ENCODE measurements around the gene LCAT.

The LCAT gene

GRCh38 chr16:67968400-67969253 lies 24.7 kb upstream of the LCAT start, which contains the start of gene SLC12A4:
Gene SLC12A4 (minus strand): TSS chr16:67968637. CDS start chr16:67968553, 84 bp downstream.
- peak; percentile 62 for DNase-seq (ENCODE audit: low spot score)

GRCh38 chr16:67967958-67968399 lies 24.1 kb upstream of the LCAT start:
- DNase-seq (ENCODE audit: low spot score): peak; percentile 41

- peak; percentile 12 for DNase-seq (ENCODE audit: low spot score)
These were observed 23.4 kb upstream of the LCAT start for GRCh38 chr16:67967183-67967957.

GRCh38 chr16:67966549-67967182 lies 22.7 kb upstream of the LCAT start:
- peak; percentile 15 for DNase-seq (ENCODE audit: low spot score)

- DNase-seq (ENCODE audit: low spot score): no peak
These were observed 22.0 kb upstream of the LCAT start for GRCh38 chr16:67965668-67966548.

- no peak for DNase-seq (ENCODE audit: low spot score)
These were observed 20.7 kb upstream of the LCAT start for GRCh38 chr16:67964477-67965131.

GRCh38 chr16:67963662-67964321 lies 19.9 kb upstream of the LCAT start:
- DNase-seq (ENCODE audit: low spot score): no peak

GRCh38 chr16:67963292-67963661 lies 19.4 kb upstream of the LCAT start:
- no peak for DNase-seq (ENCODE audit: low spot score)

- DNase-seq (ENCODE audit: low spot score): no peak
These were observed 18.2 kb upstream of the LCAT start for GRCh38 chr16:67962135-67962534.

GRCh38 chr16:67961551-67961957 lies 17.6 kb upstream of the LCAT start:
- no peak for DNase-seq (ENCODE audit: low spot score)

GRCh38 chr16:67959536-67960329 lies 15.8 kb upstream of the LCAT start:
- DNase-seq (ENCODE audit: low spot score): no peak

GRCh38 chr16:67957622-67958021 lies 13.7 kb upstream of the LCAT start:
- DNase-seq (ENCODE audit: low spot score): no peak

- no peak for DNase-seq (ENCODE audit: low spot score)
These were observed 10.7 kb upstream of the LCAT start for GRCh38 chr16:67954421-67955196.

GRCh38 chr16:67953641-67954375 lies 9.9 kb upstream of the LCAT start:
- DNase-seq (ENCODE audit: low spot score): no peak

GRCh38 chr16:67951485-67951884 lies 7.6 kb upstream of the LCAT start:
- no peak for DNase-seq (ENCODE audit: low spot score)

- no peak for DNase-seq (ENCODE audit: low spot score)
These were observed 6.5 kb upstream of the LCAT start for GRCh38 chr16:67950335-67950843.

- no peak for DNase-seq (ENCODE audit: low spot score)
These were observed 5.7 kb upstream of the LCAT start for GRCh38 chr16:67949645-67950044.

GRCh38 chr16:67948015-67948414 lies 4.1 kb upstream of the LCAT start:
- DNase-seq (ENCODE audit: low spot score): peak; percentile 63
